HepG2 (cell line): ENCODE results near the gene RASGRF1. TPM values are rescaled to one million over a fixed set of nuclear protein-coding genes. Genes with fewer than 3 reads are reported as not detected.

ENCODE experiments used
- ATAC-seq: fragments of 200-7000 bp; cut with Tn5 transposase; 3 replicates; pipeline ENCODE4 v1.9.1; 2020; ENCODE audit warnings: mild to moderate bottlenecking, moderate library complexity
- BruUV-seq: library from RNA; stranded (reverse); fragments of 400-500 nt; replicated peaks from 2 replicates; lab custom pipeline; 2021; lab: Mats Ljungman, UMichigan
- CTCF ChIA-PET: fragments of 300-600 bp; formaldehyde crosslinking; extraction: SDS; loops from one replicate; lab custom pipeline; 2021; ENCODE audit warnings: low total read pairs, inconsistent platforms, low intra/inter-chr PET ratio; lab: Yijun Ruan, JAX
- POLR2A ChIA-PET: fragments of 350-600 bp; sonication (Branson Sonifier 250); formaldehyde crosslinking; loops from one replicate; lab custom pipeline; 2020; ENCODE audit warnings: antibody characterized with exemption, inconsistent platforms; lab: Yijun Ruan, JAX
- DNase-seq: peaks from one replicate; pipeline ENCODE4 v3.0.0-alpha.2; 2015; ENCODE audit warnings: low spot score
- FAIRE-seq: peaks from 3 replicates; lab custom pipeline; 2011; peaks lifted over from hg19 to GRCh38; lab: Jason Lieb, UNC
- H2AFZ ChIP-seq: one replicate; pipeline ENCODE4 v1.6.1; 2011; ENCODE audit warnings: low read length, inconsistent platforms
- H3K27ac ChIP-seq: fragments of 300-600 bp; 3 replicates; pipeline ENCODE4 v1.8.0; 2011; ENCODE audit warnings: mixed run types, mild to moderate bottlenecking, mixed read lengths, low read length, inconsistent platforms; ENCODE audit not compliant: insufficient read depth; ENCODE audit errors: extremely low read length
- H3K27me3 ChIP-seq, 2 experiments: fragments of 200-600 bp in 1 of 2; 2 replicates in 1 of 2; 3 replicates in 1 of 2; pipeline versions ENCODE4 v1.6.0 to v1.8.0; 2011; ENCODE audit warnings: low read length in 2 of 2, mild to moderate bottlenecking in 2 of 2, moderate library complexity in 2 of 2, inconsistent platforms in 1 of 2; ENCODE audit not compliant: insufficient read depth in 2 of 2, control insufficient read depth in 1 of 2
- H3K36me3 ChIP-seq, 2 experiments: fragments of 200-600 bp in 1 of 2; replicated peaks in 1 of 2; 2 replicates in 1 of 2; 3 replicates in 1 of 2; pipeline versions ENCODE4 v1.5.1 to v1.8.0; 2011; ENCODE audit warnings: low read length in 2 of 2, inconsistent platforms in 1 of 2; ENCODE audit not compliant: insufficient read depth in 2 of 2, control insufficient read depth in 1 of 2
- H3K4me1 ChIP-seq: 2 replicates; pipeline ENCODE4 v1.5.1; 2012; ENCODE audit warnings: low read length, inconsistent platforms; ENCODE audit not compliant: insufficient read depth
- H3K4me2 ChIP-seq: 2 replicates; pipeline ENCODE4 v1.6.0; 2011; ENCODE audit warnings: low read depth, low read length, inconsistent platforms
- H3K4me3 ChIP-seq, 3 experiments: fragments of 200-600 bp in 1 of 3; sonication (generic), shearing (Covaris generic) in 1 of 3; replicated peaks in 1 of 3; 2 replicates each; pipeline ENCODE4 v1.5.1; 2011 to 2016; ENCODE audit warnings: low read length in 3 of 3, inconsistent platforms in 2 of 3, low read depth in 2 of 3, mild to moderate bottlenecking in 2 of 3, control low read depth in 1 of 3, mixed read lengths in 1 of 3; ENCODE audit not compliant: insufficient read depth in 1 of 3
- H3K79me2 ChIP-seq: one replicate; pipeline ENCODE4 v1.6.1; 2011; ENCODE audit warnings: low read length, inconsistent platforms; ENCODE audit not compliant: insufficient read depth
- H3K9ac ChIP-seq: 2 replicates; pipeline ENCODE4 v1.6.0; 2011; ENCODE audit warnings: mild to moderate bottlenecking, low read depth, low read length, inconsistent platforms; ENCODE audit not compliant: insufficient read depth
- H3K9me3 ChIP-seq: 2 replicates; pipeline ENCODE4 v1.5.1; 2012; ENCODE audit warnings: mild to moderate bottlenecking, low read length
- H4K20me1 ChIP-seq: 2 replicates; pipeline ENCODE4 v1.6.0; 2011; ENCODE audit warnings: inconsistent platforms, mild to moderate bottlenecking, low read length, moderate library complexity; ENCODE audit not compliant: insufficient read depth
- CEBPG ChIP-seq: IDR thresholded peaks from 2 replicates; pipeline ENCODE4 v1.6.1; 2016
- NR2F1 ChIP-seq, 2 experiments: fragments of 450-650 bp in 1 of 2; formaldehyde crosslinking in 1 of 2; IDR thresholded peaks; 2 replicates each; pipeline versions ENCODE4 v1.5.0 to v1.6.1; 2016 to 2020; ENCODE audit warnings: mild to moderate bottlenecking in 1 of 2, missing compliant biosample characterization in 1 of 2, missing genetic modification reagents in 1 of 2, moderate library complexity in 1 of 2
- POGK ChIP-seq: sonication (generic); formaldehyde crosslinking; conservative IDR thresholded peaks from 2 replicates; pipeline ENCODE4 v1.8.0; 2022; ENCODE audit warnings: mild to moderate bottlenecking, moderate library complexity, missing genetic modification reagents
- RXRB ChIP-seq: IDR thresholded peaks from 2 replicates; pipeline ENCODE4 v1.6.1; 2016; ENCODE audit warnings: borderline replicate concordance, missing genetic modification reagents, missing compliant biosample characterization
- SMC3 ChIP-seq: IDR thresholded peaks from 2 replicates; pipeline ENCODE4 v1.6.1; 2011; ENCODE audit warnings: low read length, improper control_type of control experiment
- ZNF567 ChIP-seq: sonication (generic); formaldehyde crosslinking; IDR thresholded peaks from 2 replicates; pipeline ENCODE4 v1.8.1; 2023; ENCODE audit warnings: mild to moderate bottlenecking, missing genetic modification reagents, borderline replicate concordance
- ZNF775 ChIP-seq: sonication (generic); formaldehyde crosslinking; IDR thresholded peaks from 2 replicates; pipeline ENCODE4 v1.4.0; 2020; ENCODE audit warnings: missing genetic modification reagents, mild to moderate bottlenecking, moderate library complexity, borderline replicate concordance
- WGBS: methylation state at CpG from one replicate; pipeline ENCODE4 v1.1.6; 2017; ENCODE audit warnings: low lambda C conversion rate; 5-methylcytosine and 5-hydroxymethylcytosine counted together
- in situ Hi-C: cut with HindIII; loops from 2 replicates; pipeline ENCODE4 v1.10.0; 2017; ENCODE audit warnings: low pct_unique_long_range_greater_than_20kb; ENCODE audit not compliant: extremely low pct_ligation_motif_present
- intact Hi-C: fragments of 100-400 bp; cut with micrococcal nuclease; formaldehyde crosslinking; loops from one replicate; pipeline ENCODE4 v1.10.0; 2022; ENCODE audit not compliant: unreplicated experiment
- polyA plus RNA-seq, 8 experiments: library from polyadenylated mRNA; depleted of rRNA in 3 of 8; stranded (reverse) in 7 of 8; unstranded in 1 of 8; fragments of >200 nt; fragmentation: Illumina TruSeq in 4 of 8; extraction: Trizol in 4 of 8; gene quantifications; 2 replicates each; pipeline versions ENCODE4 v1.2.1 to v1.2.3, GENCODE V29; 2011 to 2016; ENCODE audit warnings: low read depth in 4 of 8, missing spikeins in 1 of 8, mixed read lengths in 1 of 8; ENCODE audit not compliant: insufficient read depth in 1 of 8
- total RNA-seq, 5 experiments: library from RNA; depleted of rRNA; stranded (reverse); fragments of >200 nt; fragmentation: Illumina TruSeq; extraction: Trizol; gene quantifications; 2 replicates each; pipeline ENCODE4 v1.2.3, GENCODE V29; 2016; ENCODE audit warnings: low read depth in 1 of 5

RASGRF1 gene
- total and polyA plus RNA-seq, 2 of the 13 experiments (the other 11 are each of a cell fraction or from before 2014, with no cell fraction given): 0.55 to 3.0 TPM

- TF ChIP-seq NR2F1 (CRISPR knock-in tag; IDR thresholded peaks at IDR 0.05): peak in 1 of 2 experiments; percentile 41; a peak in 1 of 4 replicates
- TF ChIP-seq SMC3: peak; percentile 94
- no peak for TF ChIP-seq POGK (CRISPR knock-in tag)
- no peak for TF ChIP-seq ZNF775
- TF ChIP-seq CEBPG: peak; percentile 58
- TF ChIP-seq RXRB (CRISPR knock-in tag): peak; percentile 44; the same call in 1 of the 2 replicates
These were observed 83.5 kb downstream of the RASGRF1 start (continued) for GRCh38 chr15:79007066-79007465.

GRCh38 chr15:79006071-79006470, 84.5 kb downstream of the RASGRF1 start:
- CTCF ChIA-PET: interaction anchor here (0.6 kb wide), 1 partner anchor 11 kb away, joined by 3 read pairs; no protein-coding TSS in a partner anchor
- no peak overlapping the region for H3K27ac ChIP-seq
- 98% methylated on average over 14 of the region's 16 CpGs for WGBS
- no peak overlapping the region for H3K4me3 ChIP-seq
- no peaks in the 10 kb centered on the region for H3K79me2 ChIP-seq
- no TSS peak for BruUV-seq
- intact Hi-C loops: loop anchor here (5.0 kb wide), 1 partner anchor 89 kb away; no protein-coding TSS in a partner anchor
- no peak overlapping the region for H3K4me2 ChIP-seq
- TF ChIP-seq ZNF567: no peak
- ATAC-seq (no peak), DNase-seq (no peak), FAIRE-seq (no peak)
- H3K9ac ChIP-seq: no peak overlapping the region
- H4K20me1 ChIP-seq: no peaks in the 10 kb centered on the region
- no peaks in the 10 kb centered on the region; a peak in 1 of 5 replicates for H3K27me3 ChIP-seq
- no peak overlapping the region for H2AFZ ChIP-seq
- no peaks in the 10 kb centered on the region for H3K36me3 ChIP-seq
- no peaks in the 10 kb centered on the region for H3K9me3 ChIP-seq
- POLR2A ChIA-PET: interaction anchor here (1.4 to 2.2 kb wide), 3 partner anchors 9 to 17 kb away, joined by 6 to 16 read pairs (median 9); no protein-coding TSS in a partner anchor
- H3K4me1 ChIP-seq: peaks cover 50% of the 10 kb centered on the region
- in situ Hi-C loops: loop anchor here (5.0 kb wide), 1 partner anchor 59 kb away; the partner anchor contains the start of gene CTSH
